H1 (cell line): Measurements from ENCODE around the gene TNNC1. TPM values are rescaled to one million over a fixed set of nuclear protein-coding genes. Genes with fewer than 3 reads are reported as not detected.

ENCODE experiments used
- CTCF ChIA-PET: fragments of 300-600 bp; sonication (Branson Sonifier 250); formaldehyde crosslinking; loops from one replicate; lab custom pipeline; 2021; ENCODE audit not compliant: partially characterized antibody; lab: Charles Lee
- POLR2A ChIA-PET: fragments of 300-600 bp; sonication (Branson Sonifier 250); formaldehyde crosslinking; loops from one replicate; lab custom pipeline; 2021; ENCODE audit warnings: inconsistent platforms; ENCODE audit not compliant: partially characterized antibody; lab: Charles Lee
- DNase-seq, 2 experiments: peaks; one replicate each; pipeline versions ENCODE4 v3.0.0 to v3.0.0-alpha.2; 2010 to 2022; ENCODE audit warnings: low spot score in 2 of 2, low read depth in 1 of 2, mixed read lengths in 1 of 2
- FAIRE-seq: peaks from 2 replicates; lab custom pipeline; 2011; peaks lifted over from hg19 to GRCh38; lab: Jason Lieb, UNC
- H2AFZ ChIP-seq: 2 replicates; pipeline ENCODE4 v1.8.1; 2012; ENCODE audit warnings: low read length, inconsistent platforms
- H2AK5ac ChIP-seq: 2 replicates; pipeline ENCODE4 v1.6.1; 2013; ENCODE audit warnings: low read depth, low read length
- H2BK120ac ChIP-seq: replicated peaks from 2 replicates; pipeline ENCODE3; 2013; ENCODE audit warnings: low read depth, low read length, inconsistent platforms
- H2BK12ac ChIP-seq: 2 replicates; pipeline ENCODE4 v1.6.1; 2013; ENCODE audit warnings: low read depth, low read length
- H2BK15ac ChIP-seq: 2 replicates; pipeline ENCODE4 v1.6.1; 2013; ENCODE audit warnings: low read length
- H2BK20ac ChIP-seq: 2 replicates; pipeline ENCODE4 v1.6.1; 2013; ENCODE audit warnings: low read length
- H2BK5ac ChIP-seq: 2 replicates; pipeline ENCODE4 v1.6.1; 2013; ENCODE audit warnings: low read depth, low read length
- H3K14ac ChIP-seq: 2 replicates; pipeline ENCODE4 v1.6.1; 2013; ENCODE audit warnings: inconsistent platforms; ENCODE audit not compliant: insufficient read length
- H3K18ac ChIP-seq: 2 replicates; pipeline ENCODE4 v1.6.1; 2013; ENCODE audit warnings: low read length; ENCODE audit errors: extremely low read depth
- H3K23ac ChIP-seq: 2 replicates; pipeline ENCODE4 v1.6.1; 2013; ENCODE audit warnings: inconsistent platforms; ENCODE audit not compliant: insufficient read length
- H3K23me2 ChIP-seq: 2 replicates; pipeline ENCODE4 v1.6.1; 2013; ENCODE audit warnings: low read depth, low read length
- H3K27ac ChIP-seq: 2 replicates; pipeline ENCODE4 v1.6.1; 2011; ENCODE audit warnings: low read depth, low read length, inconsistent platforms
- H3K27me3 ChIP-seq, 4 experiments: replicated peaks in 1 of 4; 1 replicate in 1 of 4; 2 replicates in 3 of 4; pipeline versions ENCODE4 v1.6.1 to v1.8.1; 2011 to 2013; ENCODE audit warnings: low read length in 3 of 4, mild to moderate bottlenecking in 3 of 4, inconsistent platforms in 2 of 4, mixed read lengths in 2 of 4, moderate library complexity in 1 of 4; ENCODE audit not compliant: control insufficient read depth in 3 of 4, insufficient read depth in 3 of 4; ENCODE audit errors: extremely low read depth in 1 of 4
- H3K36me3 ChIP-seq, 4 experiments: 2 replicates each; pipeline versions ENCODE4 v1.6.1 to v1.8.1; 2011 to 2013; ENCODE audit warnings: mild to moderate bottlenecking in 4 of 4, low read length in 3 of 4, moderate library complexity in 2 of 4, control low read depth in 1 of 4, inconsistent platforms in 1 of 4; ENCODE audit not compliant: insufficient read depth in 4 of 4, control insufficient read depth in 2 of 4
- H3K4ac ChIP-seq: replicated peaks from 2 replicates; pipeline ENCODE3; 2013; ENCODE audit warnings: low read length, low read depth, mixed read lengths, inconsistent platforms; ENCODE audit not compliant: insufficient read length
- H3K4me1 ChIP-seq, 4 experiments: replicated peaks in 1 of 4; 1 replicate in 1 of 4; 2 replicates in 3 of 4; pipeline versions ENCODE4 v1.6.1 to v1.8.1; 2011 to 2013; ENCODE audit warnings: low read length in 3 of 4, inconsistent platforms in 2 of 4, mixed read lengths in 1 of 4; ENCODE audit not compliant: insufficient read depth in 4 of 4, control insufficient read depth in 3 of 4
- H3K4me2 ChIP-seq, 2 experiments: 2 replicates each; pipeline versions ENCODE4 v1.6.1 to v1.8.1; 2011 to 2013; ENCODE audit warnings: low read depth in 2 of 2, low read length in 2 of 2, control low read depth in 1 of 2, inconsistent platforms in 1 of 2, mild to moderate bottlenecking in 1 of 2; ENCODE audit not compliant: insufficient read depth in 1 of 2
- H3K4me3 ChIP-seq, 4 experiments: fragments of 200-600, 300-600 bp in 1 of 4; sonication (generic), shearing (Covaris generic), sonication (Bioruptor Twin) in 1 of 4; 2 replicates each; pipeline versions ENCODE4 v1.5.1 to v1.8.1; 2011 to 2016; ENCODE audit warnings: low read length in 4 of 4, low read depth in 3 of 4, control low read depth in 2 of 4, inconsistent platforms in 2 of 4, mild to moderate bottlenecking in 2 of 4, mixed read lengths in 1 of 4, moderate library complexity in 1 of 4; ENCODE audit not compliant: insufficient read depth in 2 of 4; ENCODE audit errors: extremely low read depth in 1 of 4
- H3K56ac ChIP-seq: replicated peaks from 2 replicates; pipeline ENCODE3; 2013; ENCODE audit warnings: low read depth, mild to moderate bottlenecking, mixed read lengths, low read length, inconsistent platforms; ENCODE audit not compliant: insufficient read length
- H3K79me1 ChIP-seq: 2 replicates; pipeline ENCODE4 v1.6.1; 2013; ENCODE audit warnings: low read depth, low read length, control low read depth
- H3K79me2 ChIP-seq, 2 experiments: 2 replicates each; pipeline versions ENCODE4 v1.6.1 to v1.8.1; 2012 to 2013; ENCODE audit warnings: low read length in 2 of 2, mild to moderate bottlenecking in 2 of 2, inconsistent platforms in 1 of 2; ENCODE audit not compliant: insufficient read depth in 2 of 2, control insufficient read depth in 1 of 2
- H3K9ac ChIP-seq, 4 experiments: replicated peaks in 1 of 4; 1 replicate in 1 of 4; 2 replicates in 3 of 4; pipeline versions ENCODE4 v1.6.1 to v1.8.1; 2011 to 2013; ENCODE audit warnings: low read depth in 3 of 4, low read length in 3 of 4, control low read depth in 2 of 4, mild to moderate bottlenecking in 2 of 4, moderate library complexity in 2 of 4, inconsistent platforms in 1 of 4; ENCODE audit errors: extremely low read depth in 1 of 4
- H3K9me3 ChIP-seq, 2 experiments: 2 replicates each; pipeline versions ENCODE4 v1.6.1 to v1.8.1; 2012 to 2013; ENCODE audit warnings: mild to moderate bottlenecking in 2 of 2, moderate library complexity in 2 of 2, control low read depth in 1 of 2, inconsistent platforms in 1 of 2, low read depth in 1 of 2, low read length in 1 of 2, mixed read lengths in 1 of 2; ENCODE audit not compliant: insufficient read depth in 2 of 2
- H4K20me1 ChIP-seq, 2 experiments: replicated peaks in 1 of 2; 2 replicates each; pipeline versions ENCODE3 to v1.8.1; 2011 to 2013; ENCODE audit warnings: inconsistent platforms in 2 of 2, low read length in 2 of 2, mild to moderate bottlenecking in 1 of 2; ENCODE audit not compliant: insufficient read depth in 2 of 2, control insufficient read depth in 1 of 2
- H4K5ac ChIP-seq: 2 replicates; pipeline ENCODE4 v1.6.1; 2013; ENCODE audit warnings: low read length, low read depth, mixed read lengths, inconsistent platforms; ENCODE audit not compliant: insufficient read length
- H4K8ac ChIP-seq: 2 replicates; pipeline ENCODE4 v1.8.0; 2013; ENCODE audit warnings: mild to moderate bottlenecking, moderate library complexity, low read length, inconsistent platforms; ENCODE audit not compliant: insufficient read depth; ENCODE audit errors: extremely low read depth
- H4K91ac ChIP-seq: replicated peaks from 2 replicates; pipeline ENCODE3; 2013; ENCODE audit warnings: low read length, mixed read lengths, inconsistent platforms; ENCODE audit not compliant: insufficient read length
- ASH2L ChIP-seq: fragments of 200-600, 300-600 bp; sonication (generic); IDR thresholded peaks from one replicate; pipeline ENCODE4 v1.7.1; 2017; ENCODE audit warnings: low read length
- CBX5 ChIP-seq: fragments of 300-800, 300-1000 bp; sonication (generic); IDR thresholded peaks from 2 replicates; pipeline ENCODE4 v1.7.1; 2016; ENCODE audit warnings: antibody characterized with exemption, low read length, low read depth
- GABPA ChIP-seq: IDR thresholded peaks from 2 replicates; pipeline ENCODE4 v1.6.1; 2011; ENCODE audit warnings: mild to moderate bottlenecking, low read length, moderate library complexity, borderline replicate concordance; ENCODE audit not compliant: insufficient read depth
- JUN ChIP-seq: IDR thresholded peaks from 2 replicates; pipeline ENCODE4 v1.6.1; 2011; ENCODE audit warnings: low read depth, mild to moderate bottlenecking, improper control_type of control experiment, low read length
- KDM4A ChIP-seq: IDR thresholded peaks from one replicate; pipeline ENCODE4 v1.7.1; 2012; ENCODE audit warnings: low read depth, mild to moderate bottlenecking, moderate library complexity, low read length, inconsistent platforms; ENCODE audit not compliant: severe bottlenecking
- KDM5A ChIP-seq: fragments of 200-600 bp; IDR thresholded peaks from 2 replicates; pipeline ENCODE4 v1.7.1; 2012; ENCODE audit warnings: mild to moderate bottlenecking, low read length, inconsistent platforms, mixed read lengths
- NRF1 ChIP-seq: IDR thresholded peaks from 2 replicates; pipeline ENCODE4 v1.6.1; 2011; ENCODE audit warnings: mild to moderate bottlenecking, low read depth, low read length, improper control_type of control experiment
- RFX5 ChIP-seq: IDR thresholded peaks from 2 replicates; pipeline ENCODE4 v1.6.1; 2011; ENCODE audit warnings: low read depth, low read length, improper control_type of control experiment, borderline replicate concordance
- SAP30 ChIP-seq: fragments of 300-600 bp; sonication (generic); IDR thresholded peaks from 2 replicates; pipeline ENCODE4 v1.7.1; 2012; ENCODE audit warnings: low read length, moderate library complexity, mild to moderate bottlenecking, inconsistent platforms; ENCODE audit not compliant: insufficient read depth, insufficient replicate concordance
- YY1 ChIP-seq: IDR thresholded peaks from 2 replicates; pipeline ENCODE4 v1.6.1; 2011; ENCODE audit warnings: low read depth, mild to moderate bottlenecking, low read length
- WGBS, 2 experiments: shearing (Covaris generic) in 1 of 2; methylation state at CpG; one replicate each; pipeline versions ENCODE4 v1.1.6 to v1.1.7; 2013 to 2015; ENCODE audit warnings: low lambda C conversion rate in 2 of 2, mixed read lengths in 2 of 2, inconsistent platforms in 1 of 2, low coverage in 1 of 2, missing lambda C conversion rate in 1 of 2; ENCODE audit not compliant: insufficient replicate concordance in 2 of 2, insufficient coverage in 1 of 2, insufficient read length in 1 of 2; ENCODE audit errors: extremely low coverage in 1 of 2, missing lambda C conversion rate in 1 of 2; 5-methylcytosine and 5-hydroxymethylcytosine counted together
- polyA plus RNA-seq, 7 experiments: library from polyadenylated mRNA; depleted of rRNA in 3 of 7; stranded (reverse) in 5 of 7; unstranded in 2 of 7; fragments of >200 nt in 5 of 7; fragments of 200-250 nt in 2 of 7; gene quantifications; 1 replicate in 5 of 7; 2 replicates in 1 of 7; 4 replicates in 1 of 7; pipeline versions ENCODE4 v1.2.1 to v1.2.3, GENCODE V29; 2011 to 2013; ENCODE audit warnings: missing spikeins in 2 of 7, mixed read lengths in 2 of 7
- total RNA-seq: library from RNA; stranded (reverse); fragmentation: NEBNext Ultra II Directional; extraction: Animal tissue kit (Norgen Biotek cat#: 25700); gene quantifications from 2 replicates; pipeline ENCODE4 v1.2.1, GENCODE V29; 2021
- TF ChIP-seq, protein P1 (sequence below): IDR thresholded peaks from 2 replicates; pipeline ENCODE4 v1.6.1; 2012; ENCODE audit warnings: inconsistent platforms

TNNC1 gene
- total and polyA plus RNA-seq, 2 of the 8 experiments (the other 6 are each of a cell fraction or from before 2014, with no cell fraction given), result 5.8 to 16.4 TPM

DNA sequence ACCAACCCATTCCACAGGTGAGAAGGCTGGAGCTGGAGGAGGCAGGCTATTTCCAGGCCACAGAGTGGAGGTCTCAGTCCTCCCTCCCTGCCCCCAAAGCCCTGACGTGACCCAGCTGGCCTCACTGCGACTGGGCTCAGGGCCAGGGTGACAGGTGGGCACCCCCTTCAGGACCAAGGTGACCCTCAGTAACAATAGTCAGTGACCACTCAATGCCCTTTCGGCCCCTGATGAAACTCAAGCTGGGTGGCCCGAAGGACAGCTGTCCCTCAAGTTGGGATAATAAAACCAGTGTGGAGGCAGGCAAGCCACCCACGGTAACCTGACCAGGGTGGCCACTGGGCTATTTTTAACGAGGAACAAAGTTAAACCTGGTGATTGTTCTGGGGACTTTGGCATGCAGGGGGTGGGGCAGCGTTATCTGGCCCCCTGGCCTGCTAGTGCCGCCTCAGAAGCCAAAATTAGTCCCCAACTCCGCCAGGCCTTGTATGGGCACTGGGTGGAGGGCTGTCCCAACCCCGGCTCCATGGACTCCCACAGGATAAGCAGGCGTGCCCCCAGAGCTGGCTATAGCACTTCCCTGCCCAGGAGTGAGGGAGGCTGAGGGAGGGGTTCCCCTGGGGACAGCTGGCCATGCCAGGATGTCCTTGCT lies 1.1 kb downstream of the TNNC1 start:
- Histone ChIP-seq H3K23ac (no peak overlapping the region), H2BK15ac (peak overlapping the region; percentile 88; the same call in 1 of the 2 replicates), H3K79me1 (no peaks in the 10 kb centered on the region; the same call in 1 of the 2 replicates), H2AK5ac (no peak overlapping the region), H2BK120ac (no peak overlapping the region), H3K4me2 (no peak overlapping the region), H4K8ac (no peak overlapping the region), H3K9me3 (no peaks in the 10 kb centered on the region), H3K9ac (no peak overlapping the region), H2BK5ac (peak overlapping the region; percentile 66; the same call in 1 of the 2 replicates), H4K20me1 (no peaks in the 10 kb centered on the region), H3K4me3 (no peak overlapping the region), H2AFZ (no peak overlapping the region), H3K56ac (no peak overlapping the region), H3K27me3 (no peaks in the 10 kb centered on the region), H4K5ac (no peak overlapping the region), H3K14ac (no peak overlapping the region), H3K36me3 (peaks cover 0 to 2% (median under 1%) of the 10 kb centered on the region in 4 experiments; a peak in 3 of 8 replicates), H3K79me2 (peaks cover 0 to 18% of the 10 kb centered on the region in 2 experiments; a peak in 2 of 4 replicates), H2BK20ac (no peak overlapping the region), H3K27ac (no peak overlapping the region), H2BK12ac (peak overlapping the region; percentile 90; the same call in 1 of the 2 replicates), H3K4me1 (peaks cover 0 to 32% (median 14%) of the 10 kb centered on the region in 4 experiments; a peak in 6 of 7 replicates), H3K4ac (no peak overlapping the region), H4K91ac (peak overlapping the region; percentile 25), H3K23me2 (peaks cover 8% of the 10 kb centered on the region), H3K18ac (no peak overlapping the region)
- DNase-seq (no peak), FAIRE-seq (no peak)
- ChIA-PET POLR2A (interaction anchor here (0.6 to 12.3 kb wide), 5 partner anchors 9 to 90 kb away, joined by 3 to 112 read pairs (median 6); no protein-coding TSS in a partner anchor), CTCF (interaction anchor here (0.6 to 12.8 kb wide), 5 partner anchors 8 to 103 kb away, joined by 3 to 109 read pairs (median 13); partner anchors contain the start of gene SEMA3G)
- WGBS, 2 experiments, result 89% methylated on average over 9 of the region's 11 CpGs; no CpG with 5 or more reads in 1 of the 2 experiments
- no peak for TF ChIP-seq NRF1
- TF ChIP-seq SAP30, result no peak
- no peak for TF ChIP-seq JUN
- no peak for TF ChIP-seq YY1
- no peak for TF ChIP-seq KDM5A
- no peak for TF ChIP-seq GABPA
- TF ChIP-seq RFX5, result no peak
- no peak for TF ChIP-seq CBX5
- TF ChIP-seq, protein P1, sequence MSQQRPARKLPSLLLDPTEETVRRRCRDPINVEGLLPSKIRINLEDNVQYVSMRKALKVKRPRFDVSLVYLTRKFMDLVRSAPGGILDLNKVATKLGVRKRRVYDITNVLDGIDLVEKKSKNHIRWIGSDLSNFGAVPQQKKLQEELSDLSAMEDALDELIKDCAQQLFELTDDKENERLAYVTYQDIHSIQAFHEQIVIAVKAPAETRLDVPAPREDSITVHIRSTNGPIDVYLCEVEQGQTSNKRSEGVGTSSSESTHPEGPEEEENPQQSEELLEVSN, result no peak
- TF ChIP-seq KDM4A, result no peak
- no peak for TF ChIP-seq ASH2L
